COLO829 (cell line): ENCODE measurements around the gene BICDL1.

ENCODE experiments used
- DNase-seq: peaks from one replicate; pipeline ENCODE4 v3.0.0; 2012; ENCODE audit warnings: low spot score

The BICDL1 gene

DNA sequence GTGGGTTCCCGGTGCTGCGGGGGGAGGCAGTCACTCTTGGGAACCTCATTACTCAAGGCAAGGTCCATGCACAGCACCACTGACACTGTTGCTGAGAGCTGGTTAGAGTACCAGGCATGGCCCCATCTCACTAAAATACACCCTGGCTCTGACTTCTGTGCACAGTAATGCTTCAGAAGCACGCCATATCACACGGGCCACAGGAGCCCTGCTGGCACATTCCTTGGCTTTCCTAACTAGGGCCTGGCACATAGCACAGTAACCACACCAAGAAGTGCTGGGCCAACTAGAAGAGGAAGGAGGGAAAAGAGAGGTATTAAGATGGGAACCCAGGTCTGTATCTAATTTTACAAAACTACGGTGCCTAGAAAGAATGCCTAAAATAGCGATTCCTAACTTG is 141.0 kb downstream of the BICDL1 start:
- DNase-seq, result no peak

DNA sequence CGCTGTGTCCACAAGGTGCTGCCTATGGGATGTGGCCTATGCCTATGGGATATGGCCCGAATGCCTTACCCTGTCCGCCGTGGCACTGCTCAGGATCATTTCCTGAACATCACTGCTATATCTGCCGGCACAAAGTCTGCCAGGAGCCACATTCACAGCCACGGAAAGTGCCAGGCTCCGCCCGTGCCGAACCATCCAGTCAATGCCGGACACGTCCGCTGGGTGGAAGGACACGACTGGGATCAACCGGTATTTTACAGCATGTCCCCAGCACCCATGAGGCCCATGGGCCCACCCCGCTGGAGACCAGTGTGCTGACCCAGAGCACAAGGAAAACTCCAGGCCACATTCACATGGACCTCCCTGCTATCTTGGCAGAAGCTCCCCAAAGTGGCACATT is 142.1 kb downstream of the BICDL1 start:
- no peak for DNase-seq

DNA sequence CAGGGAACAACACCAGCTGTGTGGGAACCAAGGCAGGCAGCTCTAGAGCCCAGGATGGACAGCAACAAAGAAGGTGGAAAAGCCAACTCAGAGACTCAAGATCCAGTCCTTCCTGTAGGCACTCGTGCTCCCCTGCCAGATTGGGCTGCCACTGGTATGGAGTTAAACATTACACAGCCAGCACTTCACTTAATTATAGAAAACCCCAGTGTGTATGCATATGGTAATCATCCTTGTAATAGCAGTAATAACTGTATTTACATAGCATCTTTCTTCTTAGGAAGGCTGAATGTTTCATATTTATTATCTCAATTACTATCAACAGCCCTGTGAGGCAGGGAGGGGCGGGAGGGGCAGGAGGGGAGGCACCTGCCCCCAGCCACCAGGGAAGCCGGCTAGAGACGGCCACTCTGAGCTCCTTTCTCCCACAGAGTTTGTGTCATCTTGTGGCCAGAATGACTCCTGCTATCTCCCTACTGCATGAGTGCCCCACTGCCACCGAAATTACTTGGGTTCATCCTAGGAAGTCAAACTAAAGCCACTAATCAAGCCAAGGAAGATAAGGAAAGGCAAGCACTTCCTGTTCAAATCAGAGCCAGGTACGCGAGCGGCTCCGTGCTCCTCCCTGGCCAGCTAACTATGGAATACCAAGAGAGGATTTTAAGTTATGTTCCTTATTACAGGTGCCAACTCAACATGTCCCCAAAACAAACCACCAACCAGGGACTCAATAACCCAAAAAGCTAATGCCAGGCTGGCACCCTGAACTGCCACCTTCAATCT is 143.2 kb downstream of the BICDL1 start:
- no peak for DNase-seq

DNA sequence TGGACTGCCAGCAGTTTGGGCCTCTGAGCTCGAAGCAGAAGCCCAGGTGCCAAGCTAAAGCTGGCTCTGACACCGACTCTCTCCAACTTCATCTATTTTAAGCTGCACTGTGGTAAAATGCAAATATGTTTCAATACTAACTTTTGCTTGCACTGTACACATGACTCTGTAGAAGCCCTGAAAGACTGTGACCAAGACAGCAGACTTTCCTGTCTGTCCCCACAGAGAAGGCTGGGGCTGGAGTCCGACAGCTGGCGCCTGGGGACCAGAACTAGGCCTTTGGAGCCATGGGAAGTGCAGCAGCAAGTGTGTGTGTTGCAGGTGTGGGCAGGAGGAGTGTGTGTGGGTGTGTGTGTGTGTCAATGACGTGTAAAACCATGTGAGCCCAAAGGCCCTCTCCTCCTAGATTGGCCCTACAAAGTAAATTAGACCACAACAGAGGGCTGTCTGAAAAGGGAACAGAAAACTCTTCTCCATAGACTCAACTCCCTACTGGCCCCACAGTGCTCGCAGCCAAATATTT is 143.9 kb downstream of the BICDL1 start:
- no peak for DNase-seq

- no peak for DNase-seq
Measured at GRCh38 chr12:120134307-120134980, 145.4 kb downstream of the BICDL1 start.

DNA sequence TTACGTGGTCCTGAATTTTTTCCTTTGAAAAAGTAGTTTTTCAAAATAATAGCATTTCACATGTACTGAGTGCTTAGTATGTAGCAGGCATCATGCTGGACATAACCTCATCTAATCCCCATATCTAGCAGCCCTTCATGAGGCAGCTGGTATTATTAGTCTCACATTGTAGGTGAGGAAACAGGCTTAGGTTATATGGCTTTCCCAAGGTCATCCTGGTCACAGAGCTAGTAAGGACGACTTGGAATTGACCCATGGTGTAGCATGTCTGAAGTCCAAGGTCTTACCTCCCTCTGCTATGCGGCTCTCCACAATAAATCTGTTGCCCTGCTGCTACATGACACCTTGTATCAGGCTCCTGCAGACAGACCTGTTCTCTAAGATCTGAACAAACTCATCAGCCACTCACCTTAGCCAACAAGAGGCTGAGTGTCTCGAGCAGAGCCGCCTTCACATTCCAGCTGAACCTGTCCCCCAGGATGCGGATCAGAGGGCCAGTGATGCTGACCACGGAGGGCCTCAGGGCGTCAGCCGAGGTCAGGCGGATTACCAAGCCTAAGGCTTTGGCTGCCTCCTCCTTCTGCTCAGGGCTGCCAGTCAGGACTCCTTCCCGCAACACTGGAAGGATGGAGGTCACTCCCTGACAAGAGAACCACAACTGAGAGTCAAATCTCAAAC is 147.2 kb downstream of the BICDL1 start:
- no peak for DNase-seq

- no peak for DNase-seq
Measured at GRCh38 chr12:120137833-120138232, 148.8 kb downstream of the BICDL1 start.

- DNase-seq, result no peak
Measured at GRCh38 chr12:120138366-120138765, 149.3 kb downstream of the BICDL1 start.

GRCh38 chr12:120139958-120140357 is 150.9 kb downstream of the BICDL1 start:
- no peak for DNase-seq

DNA sequence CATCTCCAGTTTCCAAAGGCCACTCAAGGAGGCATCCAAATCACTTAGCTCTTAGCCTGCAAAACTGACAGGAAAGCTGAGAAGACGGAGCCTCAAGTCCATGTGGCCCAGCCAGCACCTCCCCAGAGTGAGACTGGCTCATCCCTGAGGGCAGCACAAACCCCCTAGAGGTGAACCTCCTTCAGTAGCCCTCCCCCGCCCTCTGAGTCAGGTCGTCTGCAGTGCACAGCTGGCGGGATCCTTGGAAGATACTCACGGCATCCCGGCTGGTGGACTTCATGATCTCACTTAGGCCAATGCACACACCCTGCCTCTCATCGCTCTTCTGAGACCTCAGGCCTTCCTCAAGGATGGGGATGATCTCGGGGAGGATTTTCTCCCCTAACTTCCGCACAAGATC is 151.6 kb downstream of the BICDL1 start:
- DNase-seq, result no peak

DNA sequence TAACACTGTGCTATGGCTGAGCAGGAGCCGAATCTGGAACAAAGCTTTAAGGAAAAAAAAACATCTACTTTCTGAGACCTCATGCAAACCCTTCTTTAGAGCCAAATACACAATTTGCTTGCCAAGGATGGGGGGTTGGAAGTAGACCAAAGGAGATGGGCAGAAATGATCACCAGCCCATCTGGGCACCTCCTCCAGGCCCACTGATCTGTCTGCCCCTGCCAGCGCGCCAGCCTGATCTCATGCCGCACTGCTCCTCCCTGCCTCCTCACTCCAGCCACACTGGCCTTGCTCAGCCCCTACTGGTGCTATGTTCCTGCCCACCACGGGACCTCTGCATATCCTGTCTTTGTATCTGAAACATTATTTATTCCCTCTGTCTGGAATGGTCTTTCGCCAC is 152.3 kb downstream of the BICDL1 start:
- DNase-seq, result no peak

DNA sequence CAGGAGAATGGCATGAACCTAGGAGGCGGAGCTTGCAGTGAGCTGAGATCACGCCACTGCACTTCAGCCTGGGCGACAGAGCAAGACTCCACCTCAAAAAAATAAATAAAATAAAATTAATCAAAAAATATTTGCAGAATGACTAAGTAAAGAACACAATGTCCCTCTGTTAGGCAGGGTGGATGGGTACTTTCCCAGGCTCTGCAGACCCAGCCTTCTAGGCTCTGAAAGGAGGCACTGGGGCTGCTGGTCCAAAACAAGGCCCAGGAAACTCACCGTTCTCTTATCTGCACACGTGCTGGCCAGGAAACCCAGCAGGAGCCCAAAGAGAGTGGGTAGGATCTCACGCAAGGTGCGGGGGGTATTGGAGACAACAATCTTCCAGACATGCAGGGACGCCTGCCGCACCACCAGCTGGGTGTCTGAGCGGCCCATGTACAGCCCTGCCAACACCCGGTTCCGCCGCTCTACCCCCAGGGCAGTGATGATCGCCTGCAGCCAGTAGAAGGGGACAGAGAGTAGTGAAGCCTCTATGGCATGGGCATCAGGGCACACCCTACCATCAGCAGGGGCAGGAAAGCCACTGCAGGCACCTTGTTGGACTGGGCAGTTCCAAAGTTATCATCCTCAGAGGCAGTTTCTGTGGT is 153.3 kb downstream of the BICDL1 start:
- peak; percentile 20 for DNase-seq
